ENCODE measurements around the gene SERPING1. TPM values are rescaled to one million over a fixed set of nuclear protein-coding genes. Genes with fewer than 3 reads are reported as not detected.

SERPING1 gene
- total RNA-seq, 1 donor = 2.4 TPM

Other genes with a start within 250 kb of the SERPING1 start
- not detected for gene PRG3, start 216.5 kb upstream of the SERPING1 start, total RNA-seq
- 0.21 TPM for gene PRG2, start 207.0 kb upstream of the SERPING1 start, total RNA-seq
- gene SLC43A3, start 170.6 kb upstream of the SERPING1 start, total RNA-seq = 41.9 TPM
- gene RTN4RL2, start 137.2 kb upstream of the SERPING1 start, total RNA-seq = 0.10 TPM
- gene SLC43A1, start 82.0 kb upstream of the SERPING1 start, total RNA-seq = 4.6 TPM
- 4.8 TPM for gene TIMM10, start 66.9 kb upstream of the SERPING1 start, total RNA-seq
- 0.10 TPM for gene SMTNL1, start 60.1 kb upstream of the SERPING1 start, total RNA-seq
- 40.1 TPM for gene UBE2L6, start 30.0 kb upstream of the SERPING1 start, total RNA-seq
- 1.3 TPM for gene YPEL4, start 52.2 kb downstream of the SERPING1 start, total RNA-seq
- 53.4 TPM for gene CLP1, start 60.1 kb downstream of the SERPING1 start, total RNA-seq
- gene ZDHHC5, start 70.4 kb downstream of the SERPING1 start, total RNA-seq = 48.9 TPM
- gene MED19, start 114.5 kb downstream of the SERPING1 start, total RNA-seq = 11.6 TPM
- gene TMX2, start 114.9 kb downstream of the SERPING1 start, total RNA-seq = 31.7 TPM
- 58.0 TPM for gene SELENOH, start 143.8 kb downstream of the SERPING1 start, total RNA-seq
- not detected for gene BTBD18, start 154.1 kb downstream of the SERPING1 start, total RNA-seq
- gene CTNND1, start 164.1 kb downstream of the SERPING1 start, total RNA-seq = 19.6 TPM

All from mononuclear cell (primary cell).